GM21526 (cell line): ENCODE results near the gene PARK7.

Experiments used
- ATAC-seq: cut with Tn5 transposase; IDR thresholded peaks from one replicate; pipeline ENCODE4 v1.9.1; 2021; ENCODE audit warnings: moderate library complexity; ENCODE audit not compliant: unreplicated experiment, low FRiP score

Gene PARK7

DNA sequence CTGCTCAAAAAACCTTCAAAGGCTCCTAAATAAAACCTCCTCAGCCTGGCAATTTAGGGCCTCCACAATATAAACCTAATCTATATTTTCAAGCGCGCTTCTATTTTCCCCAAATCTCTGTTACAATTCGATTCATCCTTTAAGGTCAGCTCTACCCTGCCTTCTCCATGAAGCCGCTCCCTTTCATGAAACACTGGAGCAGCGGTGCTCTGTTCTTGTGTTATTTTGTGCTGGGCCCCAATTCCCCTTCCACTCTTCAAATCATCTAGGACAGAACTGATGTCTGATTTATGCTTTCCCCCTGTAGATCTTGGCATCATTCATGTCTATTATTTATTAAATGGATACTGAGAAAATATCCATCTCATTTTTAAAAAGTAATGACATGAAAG lies 57.7 kb downstream of the PARK7 start:
- no peak for ATAC-seq

GRCh38 chr1:8020032-8020431 lies 58.5 kb downstream of the PARK7 start:
- no peak for ATAC-seq

GRCh38 chr1:8021676-8022266 lies 60.3 kb downstream of the PARK7 start:
- ATAC-seq, result no peak

DNA sequence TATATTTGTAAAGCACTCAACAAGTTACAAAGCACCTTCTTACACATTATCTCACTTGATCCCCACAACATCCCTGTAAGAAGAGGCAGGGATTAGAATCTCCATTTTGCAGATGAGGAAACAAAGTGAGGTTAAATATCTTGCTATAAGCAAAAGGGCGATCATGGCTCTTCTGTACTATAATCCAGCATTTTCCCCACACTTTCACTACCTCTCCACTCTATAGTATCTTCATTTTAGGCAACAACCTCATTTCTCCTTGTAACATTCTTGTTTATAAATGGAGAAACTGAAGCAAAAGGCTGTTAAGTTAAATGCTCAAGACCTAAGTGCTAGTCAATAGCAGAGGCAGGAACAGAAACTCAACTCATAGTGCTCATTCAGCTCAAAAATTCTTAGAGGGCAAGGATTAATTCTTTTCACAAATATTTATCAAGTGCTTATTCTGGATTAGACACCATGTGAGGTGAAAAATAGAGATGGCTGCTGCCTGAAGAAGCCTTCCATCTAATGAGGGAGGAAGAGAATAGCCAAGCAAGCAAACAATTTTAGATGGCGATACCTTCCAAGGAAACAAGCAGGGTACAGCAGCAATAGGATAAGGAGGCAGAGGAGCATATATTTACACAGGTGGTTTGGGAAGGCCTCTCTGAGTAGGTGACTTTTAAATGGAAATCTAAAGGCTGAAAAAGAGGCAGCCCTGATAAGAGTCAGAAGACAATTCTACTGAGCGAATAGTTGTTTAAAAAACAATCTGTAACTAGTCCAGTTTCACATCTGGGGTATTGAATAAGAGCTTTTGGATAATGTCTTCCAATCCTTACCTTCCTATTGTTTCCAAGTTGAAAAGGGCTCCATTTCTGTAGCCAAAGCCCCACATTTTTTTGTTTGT lies 61.1 kb downstream of the PARK7 start:
- no peak for ATAC-seq

DNA sequence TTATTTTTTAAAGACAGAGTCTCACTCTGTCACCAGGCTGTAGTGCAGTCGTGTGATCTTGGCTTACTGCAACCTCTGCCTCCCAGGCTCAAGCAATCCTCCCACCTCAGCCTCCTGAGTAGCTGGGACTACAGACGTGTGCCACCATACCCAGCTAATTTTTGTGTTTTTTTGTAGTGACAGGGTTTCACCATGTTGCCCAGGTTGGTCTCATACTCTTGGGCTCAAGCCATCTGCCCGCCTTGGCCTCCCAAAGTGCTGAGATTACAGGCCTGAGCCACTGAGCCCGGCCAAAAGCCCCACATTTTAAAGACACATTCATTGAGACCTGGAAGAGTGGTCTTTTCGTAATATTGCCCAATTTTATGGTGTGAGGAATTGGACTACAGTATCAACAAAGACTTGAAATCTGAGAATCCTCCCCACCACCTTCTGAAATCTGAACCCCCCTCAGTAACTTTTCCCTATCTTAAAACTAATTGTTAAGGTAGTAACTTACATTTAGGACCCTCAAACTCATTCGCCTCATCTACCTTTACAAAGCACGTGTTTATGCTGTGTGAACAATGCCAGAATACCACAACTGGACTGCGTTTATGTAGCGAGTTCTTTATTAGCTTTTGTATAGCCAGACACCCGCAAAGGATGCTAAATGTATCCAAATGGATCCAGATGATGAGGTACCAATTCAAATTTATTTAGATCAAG lies 61.9 kb downstream of the PARK7 start:
- ATAC-seq, result no peak

DNA sequence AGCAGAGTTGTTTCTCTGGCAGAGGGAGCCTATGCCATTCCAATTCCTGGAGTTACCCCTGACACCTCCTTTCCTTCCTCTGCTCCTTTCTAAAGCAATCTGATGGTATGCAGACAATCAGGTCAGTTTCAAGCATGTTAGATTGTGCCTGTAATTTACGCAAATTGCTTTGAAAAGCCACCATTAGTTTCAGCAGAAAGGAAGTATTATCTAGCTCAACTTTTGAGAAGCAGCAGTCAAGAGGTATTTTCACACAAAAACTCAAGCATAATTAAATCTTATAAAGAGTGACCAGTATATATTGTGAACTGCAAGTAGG lies 62.4 kb downstream of the PARK7 start:
- no peak for ATAC-seq

- no peak for ATAC-seq
Observed at GRCh38 chr1:8024329-8024728, 62.8 kb downstream of the PARK7 start.

- ATAC-seq, result no peak
Observed at GRCh38 chr1:8025061-8025670, 63.7 kb downstream of the PARK7 start.

- ATAC-seq, result peak; percentile 21
Observed at GRCh38 chr1:8025671-8026144, 64.2 kb downstream of the PARK7 start.

DNA sequence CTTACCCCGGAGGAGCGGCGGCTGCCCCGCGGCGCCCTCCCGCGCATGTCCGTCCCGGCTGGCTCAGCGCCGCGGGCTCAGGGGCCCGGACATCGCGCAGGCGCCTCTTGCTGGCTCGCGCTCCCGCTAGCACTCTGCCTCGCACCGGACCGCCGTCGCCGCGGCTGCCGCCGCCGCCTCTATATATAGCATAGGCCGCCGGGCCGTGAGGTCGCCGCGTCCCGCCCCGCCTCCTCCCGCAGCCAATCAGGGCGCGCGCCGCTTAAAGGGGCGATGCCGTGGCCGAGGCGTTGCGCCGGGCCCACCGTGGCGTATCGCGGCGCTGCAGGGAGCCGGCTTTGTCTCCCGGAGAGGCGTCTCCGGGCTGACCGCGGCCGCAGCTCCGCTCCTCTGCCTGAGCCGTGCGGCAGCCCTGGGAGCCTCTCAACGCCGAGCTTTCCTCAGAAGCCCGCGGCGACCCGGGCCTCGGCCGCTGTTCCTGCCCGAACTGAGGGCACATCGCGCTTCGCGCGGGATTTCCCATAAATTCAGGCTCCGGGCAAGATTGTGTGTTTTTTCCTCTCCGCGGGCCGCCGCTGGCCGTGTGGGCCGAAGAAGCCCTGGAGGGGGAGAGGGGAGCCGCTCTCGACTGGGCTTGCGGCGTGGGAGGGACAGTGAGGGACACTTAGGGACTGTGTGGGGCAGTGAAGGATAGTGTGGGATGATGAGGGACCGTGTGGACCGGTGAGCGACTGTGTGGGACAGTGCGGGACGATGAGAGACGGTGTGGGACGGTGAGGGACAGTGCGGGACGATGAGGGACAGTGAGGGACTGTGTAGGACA lies 64.9 kb downstream of the PARK7 start, which contains the start of gene ERRFI1:
TSS of gene ERRFI1 (minus strand) at position 157 of the 823 bp plus-strand sequence. CDS start 10,690 bp downstream, outside the sequence.
- peak; percentile 88 for ATAC-seq

GRCh38 chr1:8026976-8027747 lies 65.7 kb downstream of the PARK7 start:
- no peak for ATAC-seq

DNA sequence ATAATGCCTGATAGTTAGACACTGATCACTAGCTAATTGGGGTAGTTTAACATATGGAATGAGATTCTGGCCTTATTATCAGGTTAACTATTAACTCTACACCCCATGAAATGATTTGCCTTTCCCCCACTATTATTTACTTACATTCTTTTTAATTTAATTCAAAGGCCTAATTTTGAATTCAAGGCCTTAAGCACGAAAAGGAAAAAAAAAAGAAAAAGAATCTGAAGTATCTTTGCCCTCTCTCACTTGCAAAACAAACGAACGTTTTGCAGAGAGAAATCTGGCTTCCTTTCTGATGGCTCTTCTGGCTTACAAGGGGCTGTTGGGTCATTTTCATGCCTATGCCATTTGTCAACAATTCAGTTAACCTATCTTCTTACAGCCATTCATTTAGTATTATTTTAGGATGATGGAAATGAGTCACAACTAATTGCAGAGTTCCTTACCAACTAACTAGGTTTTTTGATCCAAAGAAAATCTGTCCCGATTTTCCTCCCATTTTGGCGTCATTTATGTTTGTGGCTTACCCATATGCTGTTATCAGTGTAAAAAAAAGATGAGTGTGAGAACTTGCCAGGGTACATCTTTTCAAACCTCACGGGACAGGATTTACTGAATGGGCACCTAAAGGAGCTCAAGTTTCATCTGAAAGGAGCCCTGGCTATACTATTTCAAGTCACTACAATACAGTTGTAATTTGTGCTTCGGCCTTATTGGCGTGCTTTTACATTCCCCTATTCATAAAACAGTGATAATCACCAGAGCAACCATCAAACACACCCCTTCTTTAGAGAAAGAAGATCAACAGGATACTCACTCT lies 66.4 kb downstream of the PARK7 start:
- no peak for ATAC-seq

GRCh38 chr1:8028571-8028910 lies 67.0 kb downstream of the PARK7 start:
- ATAC-seq, result no peak

DNA sequence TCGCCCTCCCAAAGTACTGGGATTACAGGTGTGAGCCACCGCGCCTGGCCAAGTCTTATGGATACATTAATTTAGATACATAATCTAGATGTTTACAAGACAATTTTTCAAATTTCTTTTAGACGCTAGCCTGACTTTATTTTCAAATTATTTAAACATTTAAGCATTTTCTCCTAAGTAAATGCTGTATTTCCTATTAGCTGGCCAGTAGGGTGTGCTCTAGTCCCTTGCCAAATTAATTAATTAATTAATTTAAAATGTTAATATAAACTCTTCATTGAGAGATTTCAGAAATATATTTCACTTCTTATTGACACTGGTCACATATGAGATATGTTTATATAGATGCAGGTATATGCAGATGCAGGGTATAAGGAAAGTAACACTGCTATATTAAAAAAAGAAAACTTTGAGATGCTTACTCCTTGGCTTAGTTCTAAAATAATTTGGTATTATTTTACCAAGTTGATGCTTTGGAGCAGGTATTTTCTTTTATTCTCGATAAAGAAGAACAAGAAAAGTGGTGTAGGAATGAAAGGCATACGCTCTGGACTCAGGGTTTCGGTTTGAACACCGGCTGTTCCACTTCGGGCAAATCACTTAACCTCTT lies 69.8 kb downstream of the PARK7 start:
- no peak for ATAC-seq

- ATAC-seq, result no peak
Observed at GRCh38 chr1:8032366-8032910, 70.9 kb downstream of the PARK7 start.

GRCh38 chr1:8033322-8033721 lies 71.8 kb downstream of the PARK7 start:
- ATAC-seq, result no peak
